Tibial nerve (tissue), 4 donors: ENCODE results near the gene MAP4K3.

Experiments
- EP300 ChIP-seq, 2 donors: sonication (generic); formaldehyde crosslinking; IDR thresholded peaks; one replicate each; pipeline ENCODE4 v1.6.1; 2017; ENCODE audit warnings: antibody characterized with exemption in 2 of 2, mild to moderate bottlenecking in 1 of 2
- TF ChIP-seq, protein P1 (sequence below), 5 experiments: fragments of 200-600 bp in 3 of 5; fragments of 450-650 bp in 2 of 5; sonication (generic) in 3 of 5; IDR thresholded peaks; one replicate each; pipeline ENCODE4 v1.5.1; 2016 to 2019; ENCODE audit warnings: antibody characterized with exemption in 5 of 5, mild to moderate bottlenecking in 3 of 5, moderate library complexity in 2 of 5

DNA sequence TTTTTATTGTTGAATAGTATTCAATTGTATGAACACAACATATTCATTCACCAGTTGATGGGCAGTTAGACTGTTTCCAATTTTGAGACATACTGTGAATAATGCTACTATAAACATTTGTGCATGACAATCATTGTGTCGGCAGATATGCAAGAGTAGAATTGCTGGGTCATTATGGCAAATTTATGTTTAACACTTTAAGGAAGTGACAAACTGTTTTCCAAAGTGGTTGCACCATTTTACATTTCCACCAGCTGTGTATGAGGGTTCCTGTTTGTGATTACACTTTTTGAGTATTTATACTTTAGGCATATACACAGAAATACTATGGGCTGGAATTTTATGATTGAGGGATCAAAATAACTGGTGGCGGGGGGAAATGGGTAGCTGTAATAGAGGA, 61.2 kb downstream of the MAP4K3 start:
- TF ChIP-seq, protein P1, sequence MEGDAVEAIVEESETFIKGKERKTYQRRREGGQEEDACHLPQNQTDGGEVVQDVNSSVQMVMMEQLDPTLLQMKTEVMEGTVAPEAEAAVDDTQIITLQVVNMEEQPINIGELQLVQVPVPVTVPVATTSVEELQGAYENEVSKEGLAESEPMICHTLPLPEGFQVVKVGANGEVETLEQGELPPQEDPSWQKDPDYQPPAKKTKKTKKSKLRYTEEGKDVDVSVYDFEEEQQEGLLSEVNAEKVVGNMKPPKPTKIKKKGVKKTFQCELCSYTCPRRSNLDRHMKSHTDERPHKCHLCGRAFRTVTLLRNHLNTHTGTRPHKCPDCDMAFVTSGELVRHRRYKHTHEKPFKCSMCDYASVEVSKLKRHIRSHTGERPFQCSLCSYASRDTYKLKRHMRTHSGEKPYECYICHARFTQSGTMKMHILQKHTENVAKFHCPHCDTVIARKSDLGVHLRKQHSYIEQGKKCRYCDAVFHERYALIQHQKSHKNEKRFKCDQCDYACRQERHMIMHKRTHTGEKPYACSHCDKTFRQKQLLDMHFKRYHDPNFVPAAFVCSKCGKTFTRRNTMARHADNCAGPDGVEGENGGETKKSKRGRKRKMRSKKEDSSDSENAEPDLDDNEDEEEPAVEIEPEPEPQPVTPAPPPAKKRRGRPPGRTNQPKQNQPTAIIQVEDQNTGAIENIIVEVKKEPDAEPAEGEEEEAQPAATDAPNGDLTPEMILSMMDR (IDR thresholded peaks at IDR 0.05) = no peak
- no peak for TF ChIP-seq EP300 (IDR thresholded peaks at IDR 0.05)
